Measurements from ENCODE around the gene KLK5.

KLK5 gene

GRCh38 chr19:50969413-50969760 is 16.5 kb upstream of the KLK5 start, which contains the start of gene KLK6:
TSS of gene KLK6 (minus strand) at chr19:50969591. CDS start at chr19:50968104, 1,487 bp downstream.
- no peak for DNase-seq (ENCODE audit: extremely low read depth in 1 of 2, low read depth in 1 of 2)

- no peak for DNase-seq (ENCODE audit: extremely low read depth in 1 of 2, low read depth in 1 of 2)
Observed at GRCh38 chr19:50968716-50969412, 16.0 kb upstream of the KLK5 start.

GRCh38 chr19:50967929-50968715 is 15.3 kb upstream of the KLK5 start:
- no peak for DNase-seq (ENCODE audit: extremely low read depth in 1 of 2, low read depth in 1 of 2)

GRCh38 chr19:50964266-50964665 is 11.4 kb upstream of the KLK5 start:
- no peak for DNase-seq (ENCODE audit: extremely low read depth in 1 of 2, low read depth in 1 of 2)

- no peak for DNase-seq (ENCODE audit: extremely low read depth in 1 of 2, low read depth in 1 of 2)
Observed at GRCh38 chr19:50963381-50963780, 10.5 kb upstream of the KLK5 start.

- DNase-seq (ENCODE audit: extremely low read depth in 1 of 2, low read depth in 1 of 2) = no peak
Observed at GRCh38 chr19:50962245-50962644, 9.4 kb upstream of the KLK5 start.

- no peak for DNase-seq (ENCODE audit: extremely low read depth in 1 of 2, low read depth in 1 of 2)
Observed at GRCh38 chr19:50959731-50960500, 7.1 kb upstream of the KLK5 start.

- no peak for DNase-seq (ENCODE audit: extremely low read depth in 1 of 2, low read depth in 1 of 2)
Observed at GRCh38 chr19:50957587-50957986, 4.7 kb upstream of the KLK5 start.

GRCh38 chr19:50949861-50950260 is 3.0 kb downstream of the KLK5 start:
- DNase-seq (ENCODE audit: extremely low read depth in 1 of 2, low read depth in 1 of 2) = no peak

GRCh38 chr19:50947123-50947522 is 5.7 kb downstream of the KLK5 start:
- DNase-seq (ENCODE audit: extremely low read depth in 1 of 2, low read depth in 1 of 2) = no peak

GRCh38 chr19:50944795-50945194 is 8.0 kb downstream of the KLK5 start:
- no peak for DNase-seq (ENCODE audit: extremely low read depth in 1 of 2, low read depth in 1 of 2)

- DNase-seq (ENCODE audit: extremely low read depth in 1 of 2, low read depth in 1 of 2) = no peak
Observed at GRCh38 chr19:50943074-50943828, 9.6 kb downstream of the KLK5 start.

- no peak for DNase-seq (ENCODE audit: extremely low read depth in 1 of 2, low read depth in 1 of 2)
Observed at GRCh38 chr19:50939596-50939995, 13.2 kb downstream of the KLK5 start.

- DNase-seq (ENCODE audit: extremely low read depth in 1 of 2, low read depth in 1 of 2) = no peak
Observed at GRCh38 chr19:50933640-50934039, 19.2 kb downstream of the KLK5 start.

- DNase-seq (ENCODE audit: extremely low read depth in 1 of 2, low read depth in 1 of 2) = no peak
Observed at GRCh38 chr19:50932690-50933083, 20.2 kb downstream of the KLK5 start.

- DNase-seq (ENCODE audit: extremely low read depth in 1 of 2, low read depth in 1 of 2) = no peak
Observed at GRCh38 chr19:50932018-50932689, 20.7 kb downstream of the KLK5 start.

- DNase-seq (ENCODE audit: extremely low read depth in 1 of 2, low read depth in 1 of 2) = no peak
Observed at GRCh38 chr19:50931023-50931422, 21.8 kb downstream of the KLK5 start.

- DNase-seq (ENCODE audit: extremely low read depth in 1 of 2, low read depth in 1 of 2) = no peak
Observed at GRCh38 chr19:50928831-50929230, 24.0 kb downstream of the KLK5 start.

- DNase-seq (ENCODE audit: extremely low read depth in 1 of 2, low read depth in 1 of 2) = no peak
Observed at GRCh38 chr19:50926144-50926543, 26.7 kb downstream of the KLK5 start.

- DNase-seq (ENCODE audit: extremely low read depth in 1 of 2, low read depth in 1 of 2) = no peak
Observed at GRCh38 chr19:50925734-50926133, 27.1 kb downstream of the KLK5 start.

Measured in activated CD8-positive, alpha-beta memory T cell treated with anti-CD3 and anti-CD28 coated beads for 1 hour (primary cell).